ENCODE measurements around the gene SGTA. TPM values are rescaled to one million over a fixed set of nuclear protein-coding genes. Genes with fewer than 3 reads are reported as not detected.

The SGTA gene
- total and polyA plus RNA-seq, 2 of the 8 experiments (the other 6 are each of a cell fraction or from before 2014, with no cell fraction given) = 86.8 to 130 TPM

GRCh38 chr19:2759362-2759761 is 23.7 kb downstream of the SGTA start:
- H4K20me1 ChIP-seq (replicated peaks in 1 of 2; ENCODE audit: control insufficient read depth in 1 of 2, insufficient read depth in 2 of 2, low read length in 2 of 2) = peaks cover 4 to 10% of the 10 kb centered on the region in 2 experiments
- H4K91ac ChIP-seq (replicated peaks; ENCODE audit: insufficient read length, low read length) = no peak overlapping the region
- H3K18ac ChIP-seq (ENCODE audit: extremely low read depth, low read length) = no peak overlapping the region
- no peak overlapping the region for H3K4me2 ChIP-seq (ENCODE audit: insufficient read depth in 1 of 2, low read depth in 2 of 2, low read length in 2 of 2)
- H3K9me3 ChIP-seq (ENCODE audit: insufficient read depth in 2 of 2, low read depth in 1 of 2, low read length in 1 of 2) = no peaks in the 10 kb centered on the region
- no peak overlapping the region for H2BK5ac ChIP-seq (ENCODE audit: low read depth, low read length)
- H3K4me3 ChIP-seq (ENCODE audit: extremely low read depth in 1 of 4, insufficient read depth in 2 of 4, low read depth in 3 of 4, low read length in 4 of 4) = no peak overlapping the region
- H3K23me2 ChIP-seq (ENCODE audit: low read depth, low read length) = no peaks in the 10 kb centered on the region
- no peak overlapping the region for H2BK20ac ChIP-seq (ENCODE audit: low read length)
- CTCF ChIA-PET (ENCODE audit: partially characterized antibody) = interaction anchor here (1.6 to 3.0 kb wide), 2 partner anchors 10 to 111 kb away, joined by 8 to 11 read pairs; no protein-coding TSS in a partner anchor
- H2BK15ac ChIP-seq (ENCODE audit: low read length) = no peak overlapping the region
- 96% methylated on average over 17 of the region's 17 CpGs; no CpG with 5 or more reads in 1 of the 2 experiments for WGBS, 2 experiments (ENCODE audit: extremely low coverage in 1 of 2, insufficient coverage in 1 of 2, insufficient read length in 1 of 2, insufficient replicate concordance in 2 of 2, low coverage in 1 of 2, low lambda C conversion rate in 2 of 2, missing lambda C conversion rate in 1 of 2)
- FAIRE-seq (no peak), DNase-seq (ENCODE audit: low read depth in 1 of 2, low spot score in 2 of 2) (no peak)
- H2BK12ac ChIP-seq (ENCODE audit: low read depth, low read length) = no peak overlapping the region
- no peak overlapping the region for H2AFZ ChIP-seq (ENCODE audit: low read length)
- H3K4ac ChIP-seq (replicated peaks; ENCODE audit: insufficient read length, low read depth, low read length) = no peak overlapping the region
- TF ChIP-seq BACH1 (IDR thresholded peaks at IDR 0.05; ENCODE audit: low read length) (no peak), NANOG (IDR thresholded peaks at IDR 0.05; ENCODE audit: insufficient read depth, low read depth, low read length, poor library complexity, severe bottlenecking) (no peak), HDAC6 (IDR thresholded peaks at IDR 0.05; ENCODE audit: low read depth, low read length) (no peak), KDM1A (IDR thresholded peaks at IDR 0.05; ENCODE audit: borderline replicate concordance, low read length) (no peak), RFX5 (IDR thresholded peaks at IDR 0.05; ENCODE audit: borderline replicate concordance, low read depth, low read length) (no peak)
- TF ChIP-seq, protein P1, sequence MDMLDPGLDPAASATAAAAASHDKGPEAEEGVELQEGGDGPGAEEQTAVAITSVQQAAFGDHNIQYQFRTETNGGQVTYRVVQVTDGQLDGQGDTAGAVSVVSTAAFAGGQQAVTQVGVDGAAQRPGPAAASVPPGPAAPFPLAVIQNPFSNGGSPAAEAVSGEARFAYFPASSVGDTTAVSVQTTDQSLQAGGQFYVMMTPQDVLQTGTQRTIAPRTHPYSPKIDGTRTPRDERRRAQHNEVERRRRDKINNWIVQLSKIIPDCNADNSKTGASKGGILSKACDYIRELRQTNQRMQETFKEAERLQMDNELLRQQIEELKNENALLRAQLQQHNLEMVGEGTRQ (IDR thresholded peaks at IDR 0.05; ENCODE audit: low read length) = no peak
- H3K23ac ChIP-seq (ENCODE audit: insufficient read length) = no peak overlapping the region
- H4K8ac ChIP-seq (ENCODE audit: extremely low read depth, insufficient read depth, low read length) = no peak overlapping the region
- no peaks in the 10 kb centered on the region for H3K79me1 ChIP-seq (ENCODE audit: low read depth, low read length)
- no peaks in the 10 kb centered on the region for H3K4me1 ChIP-seq (replicated peaks in 1 of 4; ENCODE audit: control insufficient read depth in 3 of 4, insufficient read depth in 4 of 4, low read length in 3 of 4)
- POLR2A ChIA-PET (ENCODE audit: partially characterized antibody) = interaction anchor here (1.0 kb wide), 2 partner anchors 11 to 36 kb away, joined by 3 read pairs; no protein-coding TSS in a partner anchor
- no peak overlapping the region for H3K9ac ChIP-seq (replicated peaks in 1 of 4; ENCODE audit: extremely low read depth in 1 of 4, low read depth in 3 of 4, low read length in 3 of 4)
- no peaks in the 10 kb centered on the region for H3K79me2 ChIP-seq (ENCODE audit: control insufficient read depth in 1 of 2, insufficient read depth in 2 of 2, low read length in 2 of 2)
- H4K5ac ChIP-seq (ENCODE audit: insufficient read length, low read depth, low read length) = no peak overlapping the region
- H3K14ac ChIP-seq (ENCODE audit: insufficient read length) = no peak overlapping the region
- no peaks in the 10 kb centered on the region for H3K27me3 ChIP-seq (replicated peaks in 1 of 4; ENCODE audit: control insufficient read depth in 3 of 4, extremely low read depth in 1 of 4, insufficient read depth in 3 of 4, low read length in 3 of 4)
- peaks cover 23 to 75% (median 44%) of the 10 kb centered on the region in 4 experiments; a peak in 7 of 8 replicates for H3K36me3 ChIP-seq (ENCODE audit: control insufficient read depth in 2 of 4, insufficient read depth in 4 of 4, low read length in 3 of 4)
- H2AK5ac ChIP-seq (ENCODE audit: low read depth, low read length) = no peak overlapping the region
- H3K56ac ChIP-seq (replicated peaks; ENCODE audit: insufficient read length, low read depth, low read length) = no peak overlapping the region
- no peak overlapping the region for H3K27ac ChIP-seq (ENCODE audit: low read depth, low read length)
- H2BK120ac ChIP-seq (replicated peaks; ENCODE audit: low read depth, low read length) = no peak overlapping the region

Measured in H1 (cell line).